ENCODE measurements around the gene MGAT5.

MGAT5 gene

DNA sequence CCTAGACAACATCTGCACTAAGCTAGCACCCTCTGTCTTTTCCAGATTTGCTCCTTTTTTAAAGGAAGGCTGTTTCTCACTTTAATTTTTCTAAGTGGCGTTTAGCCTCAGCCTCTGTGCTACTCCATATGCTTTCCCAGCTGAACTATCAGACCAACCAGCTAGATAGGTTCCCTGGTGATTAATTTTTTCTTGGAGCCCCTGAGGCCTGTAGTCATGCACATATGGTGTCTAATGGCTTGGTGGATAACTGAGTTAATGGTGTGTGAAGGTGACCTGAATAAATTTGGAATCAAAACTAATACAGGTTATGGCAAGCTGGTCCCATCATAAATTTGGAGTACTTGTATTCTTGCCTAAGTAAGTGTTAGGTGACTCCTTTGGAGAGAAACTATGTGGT lies 135.5 kb downstream of the MGAT5 start:
- DNase-seq (ENCODE audit: low read depth): no peak
- TF ChIP-seq, protein P1, sequence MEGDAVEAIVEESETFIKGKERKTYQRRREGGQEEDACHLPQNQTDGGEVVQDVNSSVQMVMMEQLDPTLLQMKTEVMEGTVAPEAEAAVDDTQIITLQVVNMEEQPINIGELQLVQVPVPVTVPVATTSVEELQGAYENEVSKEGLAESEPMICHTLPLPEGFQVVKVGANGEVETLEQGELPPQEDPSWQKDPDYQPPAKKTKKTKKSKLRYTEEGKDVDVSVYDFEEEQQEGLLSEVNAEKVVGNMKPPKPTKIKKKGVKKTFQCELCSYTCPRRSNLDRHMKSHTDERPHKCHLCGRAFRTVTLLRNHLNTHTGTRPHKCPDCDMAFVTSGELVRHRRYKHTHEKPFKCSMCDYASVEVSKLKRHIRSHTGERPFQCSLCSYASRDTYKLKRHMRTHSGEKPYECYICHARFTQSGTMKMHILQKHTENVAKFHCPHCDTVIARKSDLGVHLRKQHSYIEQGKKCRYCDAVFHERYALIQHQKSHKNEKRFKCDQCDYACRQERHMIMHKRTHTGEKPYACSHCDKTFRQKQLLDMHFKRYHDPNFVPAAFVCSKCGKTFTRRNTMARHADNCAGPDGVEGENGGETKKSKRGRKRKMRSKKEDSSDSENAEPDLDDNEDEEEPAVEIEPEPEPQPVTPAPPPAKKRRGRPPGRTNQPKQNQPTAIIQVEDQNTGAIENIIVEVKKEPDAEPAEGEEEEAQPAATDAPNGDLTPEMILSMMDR (IDR thresholded peaks at IDR 0.05; ENCODE audit: insufficient read depth, low read depth, low read length, missing control alignments): no peak
- no peak overlapping the region for H3K4me3 ChIP-seq (ENCODE audit: low read length)

DNA sequence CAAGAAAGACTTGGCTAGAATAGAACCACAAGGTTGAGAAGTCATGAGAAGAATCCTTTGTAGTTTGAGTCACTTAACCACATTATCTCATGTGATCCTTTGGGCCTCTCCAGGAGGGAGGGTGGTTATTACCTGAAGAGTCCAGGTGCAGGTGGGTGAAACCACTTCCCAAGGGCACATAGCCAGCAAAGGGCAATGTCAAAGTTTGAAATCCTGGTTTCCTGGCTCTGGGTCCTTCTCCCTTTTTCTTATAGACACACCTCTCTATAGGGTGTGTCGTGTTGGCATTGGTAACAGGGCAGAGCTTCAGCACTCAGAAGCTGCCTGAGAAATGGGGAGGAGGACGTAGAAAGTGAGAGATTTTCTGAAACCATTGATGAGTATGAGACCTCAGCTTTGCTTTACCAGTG lies 137.9 kb downstream of the MGAT5 start:
- DNase-seq (ENCODE audit: low read depth): peak; percentile 73
- H3K4me3 ChIP-seq (ENCODE audit: low read length): no peak overlapping the region
- TF ChIP-seq, protein P1 (IDR thresholded peaks at IDR 0.05; ENCODE audit: insufficient read depth, low read depth, low read length, missing control alignments): no peak

- TF ChIP-seq, protein P1 (IDR thresholded peaks at IDR 0.05; ENCODE audit: insufficient read depth, low read depth, low read length, missing control alignments): no peak
- H3K4me3 ChIP-seq (ENCODE audit: low read length): no peak overlapping the region
- DNase-seq (ENCODE audit: low read depth): no peak
Observed at GRCh38 chr2:134392442-134393074, 138.7 kb downstream of the MGAT5 start.

GRCh38 chr2:134393075-134393461 lies 139.2 kb downstream of the MGAT5 start:
- TF ChIP-seq, protein P1 (IDR thresholded peaks at IDR 0.05; ENCODE audit: insufficient read depth, low read depth, low read length, missing control alignments): no peak
- no peak overlapping the region for H3K4me3 ChIP-seq (ENCODE audit: low read length)
- no peak for DNase-seq (ENCODE audit: low read depth)

- H3K4me3 ChIP-seq (ENCODE audit: low read length): no peak overlapping the region
- TF ChIP-seq, protein P1 (IDR thresholded peaks at IDR 0.05; ENCODE audit: insufficient read depth, low read depth, low read length, missing control alignments): no peak
- DNase-seq (ENCODE audit: low read depth): no peak
Observed at GRCh38 chr2:134395779-134396178, 141.9 kb downstream of the MGAT5 start.

DNA sequence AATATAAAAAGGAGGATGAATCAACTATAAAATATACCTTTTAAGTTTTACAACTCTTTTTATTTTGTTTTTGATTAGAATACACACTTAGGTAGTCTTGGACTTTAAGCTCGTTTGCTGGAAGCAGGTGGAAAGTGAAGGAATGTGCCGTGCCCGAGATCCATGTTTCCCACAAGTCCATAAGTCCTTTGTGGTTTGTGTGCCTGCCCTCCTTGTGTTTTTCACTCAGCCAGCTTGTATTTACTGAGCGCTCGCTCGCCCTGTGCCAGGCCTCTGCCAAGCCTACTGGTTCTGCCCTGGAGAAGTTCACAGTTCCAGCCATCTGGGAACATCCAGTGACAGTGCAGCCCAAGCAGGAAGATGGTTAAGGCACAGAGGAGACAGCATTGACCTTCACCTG lies 142.6 kb downstream of the MGAT5 start:
- no peak overlapping the region for H3K4me3 ChIP-seq (ENCODE audit: low read length)
- TF ChIP-seq, protein P1 (IDR thresholded peaks at IDR 0.05; ENCODE audit: insufficient read depth, low read depth, low read length, missing control alignments): no peak
- DNase-seq (ENCODE audit: low read depth): no peak

Measured in epithelial cell of esophagus (primary cell).